Epithelial cell of esophagus (primary cell): ENCODE data around the gene URB1.
"Not testable (repeated sequence)": the region's sequence is repeated elsewhere in the genome, so short reads cannot be mapped to it uniquely, and the experiment has no call there.

Experiments used
- DNase-seq: peaks from one replicate; pipeline ENCODE4 v3.0.0; 2010; ENCODE audit warnings: low read depth
- H3K4me3 ChIP-seq: 2 replicates; pipeline ENCODE4 v1.5.1; 2011; ENCODE audit warnings: mild to moderate bottlenecking, low read length, control low read depth
- CTCF ChIP-seq: IDR thresholded peaks from 2 replicates; pipeline ENCODE4 v1.5.1; 2011; ENCODE audit warnings: low read depth, mild to moderate bottlenecking, low read length, control low read depth, inconsistent platforms; ENCODE audit not compliant: insufficient read depth; ENCODE audit errors: missing control alignments

URB1 gene

GRCh38 chr21:32314806-32315205 lies 78.0 kb downstream of the URB1 start:
- TF ChIP-seq CTCF, result no peak
- DNase-seq, result no peak

DNA sequence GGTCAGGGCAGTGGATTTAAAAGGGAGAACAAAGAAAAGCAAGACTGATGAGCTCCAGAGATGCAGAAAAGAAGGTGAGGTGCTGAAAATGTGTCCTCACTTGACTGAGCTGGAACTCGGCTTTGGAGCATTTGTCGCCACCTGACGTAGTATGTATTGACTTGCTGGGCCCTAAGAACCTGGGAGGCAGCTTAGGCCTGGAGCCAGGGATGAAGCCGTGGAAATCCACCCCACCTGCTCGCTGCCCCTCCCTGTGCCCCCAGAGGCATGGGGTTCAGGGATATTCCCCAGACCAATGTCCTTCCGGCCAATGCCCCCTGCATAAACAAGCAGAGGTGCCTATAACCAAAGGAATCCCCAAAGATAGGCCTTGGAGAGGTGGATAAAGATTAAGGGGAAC lies 79.8 kb downstream of the URB1 start:
- TF ChIP-seq CTCF, result no peak
- DNase-seq, result no peak
- no peak overlapping the region for H3K4me3 ChIP-seq

More at GRCh38 chr21:32314806-32315205, 78.0 kb downstream of the URB1 start:
- no peak overlapping the region for H3K4me3 ChIP-seq

DNA sequence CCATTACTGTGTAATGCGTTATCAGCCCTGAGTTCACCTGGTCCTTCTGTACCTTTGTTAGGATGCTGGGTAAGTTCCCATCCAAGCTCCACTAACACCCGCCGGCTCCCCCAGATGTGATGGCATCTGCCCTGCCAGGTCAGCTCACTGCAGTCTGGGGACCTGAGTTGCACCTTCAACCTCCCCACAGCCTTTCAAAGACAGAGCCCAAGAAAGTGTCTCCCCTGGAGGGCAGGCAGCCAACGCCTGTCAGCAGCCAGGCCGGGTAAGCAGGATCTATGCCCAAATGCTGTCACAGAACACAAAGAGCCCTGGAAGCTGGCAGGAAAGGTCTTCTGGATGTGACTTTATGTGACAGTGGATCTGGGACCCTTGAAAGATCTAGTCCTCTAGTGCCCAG lies 80.5 kb downstream of the URB1 start:
- DNase-seq, result no peak
- no peak overlapping the region for H3K4me3 ChIP-seq
- TF ChIP-seq CTCF, result no peak

GRCh38 chr21:32311621-32312020 lies 81.2 kb downstream of the URB1 start:
- no peak overlapping the region for H3K4me3 ChIP-seq
- no peak for TF ChIP-seq CTCF
- no peak for DNase-seq

- H3K4me3 ChIP-seq, DNase-seq: not testable (repeated sequence)
These were observed 81.8 kb downstream of the URB1 start for GRCh38 chr21:32310976-32311375.

GRCh38 chr21:32309906-32310460 lies 82.8 kb downstream of the URB1 start:
- DNase-seq, result no peak
- no peak for TF ChIP-seq CTCF

DNA sequence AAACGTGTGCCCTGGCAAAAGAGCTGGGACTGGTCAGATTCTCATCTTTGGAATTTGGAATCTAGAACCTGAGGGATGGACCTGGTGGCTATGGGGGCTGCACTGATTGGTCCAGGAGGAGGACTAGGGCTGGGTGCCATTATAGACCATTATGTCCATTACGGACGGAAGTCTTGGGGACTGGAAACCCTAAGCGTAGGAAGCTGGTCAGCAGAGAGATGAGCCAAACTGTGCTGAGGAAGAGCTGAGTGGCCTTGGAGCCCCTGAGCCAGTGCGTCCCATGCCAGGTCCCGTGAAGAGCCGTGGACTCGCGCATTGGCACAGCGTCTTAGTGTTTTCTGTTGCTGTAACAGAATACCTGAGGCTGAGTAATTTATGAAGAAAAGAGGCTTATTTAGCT lies 84.1 kb downstream of the URB1 start:
- no peak for DNase-seq
- no peak for TF ChIP-seq CTCF
- no peak overlapping the region for H3K4me3 ChIP-seq

More at GRCh38 chr21:32309906-32310460, 82.8 kb downstream of the URB1 start:
- no peak overlapping the region for H3K4me3 ChIP-seq
